Activated CD8-positive, alpha-beta memory T cell treated with anti-CD3 and anti-CD28 coated beads, Interleukin-2, amount 50 U/mL, for 24 hours (primary cell): ENCODE measurements around the gene SYCE1L.

Source experiments
- DNase-seq: peaks from one replicate; pipeline ENCODE4 v3.0.0-alpha.2; 2020; ENCODE audit errors: extremely low read depth

Gene SYCE1L

DNA sequence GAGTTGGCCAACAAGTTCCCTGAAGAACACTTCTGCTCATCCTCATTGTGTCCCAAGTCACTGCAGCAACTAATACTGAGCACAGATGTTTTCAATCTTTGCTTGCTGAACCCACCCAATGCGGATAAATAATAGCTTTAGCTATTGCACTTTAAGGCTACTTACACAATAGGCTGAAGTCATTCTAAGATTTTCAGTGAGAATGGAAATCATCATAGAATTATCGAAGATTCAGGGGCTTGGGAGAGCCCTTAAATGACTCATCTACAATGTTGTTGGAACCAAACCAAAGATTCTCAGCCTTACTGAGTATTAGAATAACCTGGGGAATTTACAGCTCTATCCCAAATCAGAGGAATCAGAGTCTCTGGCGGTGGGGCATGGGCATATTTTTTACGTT, 51.2 kb downstream of the SYCE1L start:
- no peak for DNase-seq
